ENCODE measurements around the gene CAMTA1. TPM values are rescaled to one million over a fixed set of nuclear protein-coding genes. Genes with fewer than 3 reads are reported as not detected.

CAMTA1 gene
- total RNA-seq, 6 donors from 2014 or later: 38.8 to 74.0 (median 46.1) TPM

DNA sequence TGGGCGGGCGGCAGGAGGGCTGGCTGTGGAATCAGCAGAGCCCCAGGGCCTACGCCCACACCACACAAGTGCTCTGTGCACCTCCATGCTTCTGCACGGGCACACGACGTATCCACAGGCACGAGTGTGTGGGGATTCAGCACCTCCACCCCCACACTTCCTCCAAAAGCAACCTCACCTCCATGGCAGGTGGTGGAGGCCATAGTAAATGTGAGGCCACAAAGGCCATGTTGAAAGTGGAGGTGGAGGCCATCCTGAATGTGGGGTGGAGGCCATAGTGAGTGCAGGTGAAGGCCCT, 860.4 kb downstream of the CAMTA1 start:
- peaks cover 26 to 46% (median 36%) of the 10 kb centered on the region in 4 donors for H3K4me1 ChIP-seq
- no peaks in the 10 kb centered on the region for H3K9me3 ChIP-seq
- H3K27ac ChIP-seq: peak overlapping the region in 1 of 4 donors; percentile 21
- DNase-seq (no peak), ATAC-seq (ENCODE audit: low FRiP score in 2 of 2) (no peak)
- WGBS, 2 donors: 64 to 78% methylated on average over 5 to 7 of the region's 7 CpGs
- H3K27me3 ChIP-seq: no peaks in the 10 kb centered on the region
- TF ChIP-seq, protein P1, sequence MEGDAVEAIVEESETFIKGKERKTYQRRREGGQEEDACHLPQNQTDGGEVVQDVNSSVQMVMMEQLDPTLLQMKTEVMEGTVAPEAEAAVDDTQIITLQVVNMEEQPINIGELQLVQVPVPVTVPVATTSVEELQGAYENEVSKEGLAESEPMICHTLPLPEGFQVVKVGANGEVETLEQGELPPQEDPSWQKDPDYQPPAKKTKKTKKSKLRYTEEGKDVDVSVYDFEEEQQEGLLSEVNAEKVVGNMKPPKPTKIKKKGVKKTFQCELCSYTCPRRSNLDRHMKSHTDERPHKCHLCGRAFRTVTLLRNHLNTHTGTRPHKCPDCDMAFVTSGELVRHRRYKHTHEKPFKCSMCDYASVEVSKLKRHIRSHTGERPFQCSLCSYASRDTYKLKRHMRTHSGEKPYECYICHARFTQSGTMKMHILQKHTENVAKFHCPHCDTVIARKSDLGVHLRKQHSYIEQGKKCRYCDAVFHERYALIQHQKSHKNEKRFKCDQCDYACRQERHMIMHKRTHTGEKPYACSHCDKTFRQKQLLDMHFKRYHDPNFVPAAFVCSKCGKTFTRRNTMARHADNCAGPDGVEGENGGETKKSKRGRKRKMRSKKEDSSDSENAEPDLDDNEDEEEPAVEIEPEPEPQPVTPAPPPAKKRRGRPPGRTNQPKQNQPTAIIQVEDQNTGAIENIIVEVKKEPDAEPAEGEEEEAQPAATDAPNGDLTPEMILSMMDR (IDR thresholded peaks at IDR 0.05): no peak
- TF ChIP-seq POLR2A (IDR thresholded peaks at IDR 0.05) (no peak), EP300 (IDR thresholded peaks at IDR 0.05) (no peak), POLR2AphosphoS5 (IDR thresholded peaks at IDR 0.05) (no peak)
- no peak overlapping the region for H3K4me3 ChIP-seq
- no peaks in the 10 kb centered on the region for H3K36me3 ChIP-seq

- ATAC-seq (ENCODE audit: low FRiP score in 2 of 2) (no peak), DNase-seq (no peak)
- Histone ChIP-seq H3K4me1 (peaks cover 26 to 46% (median 36%) of the 10 kb centered on the region in 4 donors), H3K27me3 (no peaks in the 10 kb centered on the region), H3K4me3 (no peak overlapping the region), H3K9me3 (no peaks in the 10 kb centered on the region), H3K36me3 (no peaks in the 10 kb centered on the region), H3K27ac (no peak overlapping the region)
- TF ChIP-seq, protein P1 (IDR thresholded peaks at IDR 0.05): no peak
- TF ChIP-seq POLR2A (IDR thresholded peaks at IDR 0.05) (no peak), EP300 (IDR thresholded peaks at IDR 0.05) (no peak), POLR2AphosphoS5 (IDR thresholded peaks at IDR 0.05) (no peak)
- WGBS, 2 donors: 91 to 97% methylated on average over 3 of the region's 3 CpGs
These were observed 860.9 kb downstream of the CAMTA1 start for GRCh38 chr1:7646164-7646563.

DNA sequence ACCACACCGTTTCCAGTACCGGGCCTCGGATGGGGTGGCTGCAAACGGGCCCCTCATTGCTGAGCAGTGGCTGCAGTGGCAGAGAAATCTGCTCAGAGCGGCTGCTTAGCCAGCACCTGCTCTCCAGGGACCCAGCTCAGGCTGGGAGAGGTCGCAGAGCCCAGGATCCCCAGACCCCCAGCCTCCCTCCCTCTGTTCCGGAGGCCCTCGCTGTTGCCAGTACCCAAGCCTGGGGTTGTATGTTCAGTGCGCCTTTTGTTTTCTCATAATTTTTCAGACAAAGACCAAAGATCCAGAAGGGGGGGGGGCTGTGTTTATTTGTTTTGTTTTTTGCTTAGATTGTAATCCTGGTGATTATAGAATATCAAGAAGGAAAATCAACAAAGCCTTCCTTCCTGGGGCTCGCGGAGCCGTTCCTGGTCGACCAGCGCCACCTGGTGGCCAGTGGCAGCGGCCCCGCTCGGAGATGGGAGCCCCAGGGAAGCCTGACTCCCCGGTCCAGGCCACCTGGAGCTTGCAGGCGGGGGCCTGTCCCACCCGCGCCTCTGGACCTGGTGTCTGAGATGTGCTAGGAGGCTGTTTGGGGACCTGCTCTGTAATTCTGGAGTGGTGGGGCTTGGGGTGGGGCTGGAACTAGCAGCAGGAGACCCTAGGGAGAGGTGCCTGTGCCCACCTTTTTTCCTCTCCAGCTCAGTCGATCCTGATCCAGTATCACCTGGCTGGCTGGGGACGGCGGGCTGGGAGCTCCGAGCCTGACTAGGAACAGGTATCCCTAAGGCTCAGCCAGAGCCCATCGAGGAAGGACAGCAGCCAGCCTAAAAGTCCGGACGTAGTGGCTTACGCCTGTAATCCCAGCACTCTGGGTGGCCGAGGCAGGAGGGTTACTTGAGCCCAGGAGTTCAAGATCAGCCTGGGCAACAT, 862.0 kb downstream of the CAMTA1 start:
- peaks cover 26 to 44% (median 36%) of the 10 kb centered on the region in 4 donors for H3K4me1 ChIP-seq
- 43 to 47% methylated on average over 16 to 30 of the region's 30 CpGs for whole genome bisulfite sequencing, 2 donors
- DNase-seq (peak; percentile 74 to 95), ATAC-seq (ENCODE audit: low FRiP score in 2 of 2) (peak in 1 of 2 donors; percentile 55)
- no peaks in the 10 kb centered on the region for H3K36me3 ChIP-seq
- H3K27ac ChIP-seq: peak overlapping the region in 1 of 4 donors; percentile 22
- no peaks in the 10 kb centered on the region for H3K27me3 ChIP-seq
- no peaks in the 10 kb centered on the region for H3K9me3 ChIP-seq
- TF ChIP-seq, protein P1 (IDR thresholded peaks at IDR 0.05): peak; percentile 86 to 97 (median 90)
- TF ChIP-seq POLR2AphosphoS5 (IDR thresholded peaks at IDR 0.05): no peak
- H3K4me3 ChIP-seq: no peak overlapping the region

GRCh38 chr1:7648761-7649384, 863.6 kb downstream of the CAMTA1 start:
- Histone ChIP-seq H3K36me3 (no peaks in the 10 kb centered on the region), H3K27me3 (no peaks in the 10 kb centered on the region), H3K27ac (peak overlapping the region; percentile 71 to 86 (median 80)), H3K4me3 (no peak overlapping the region), H3K4me1 (peaks cover 26 to 33% (median 31%) of the 10 kb centered on the region in 4 donors), H3K9me3 (no peaks in the 10 kb centered on the region)
- ATAC-seq (ENCODE audit: low FRiP score in 2 of 2): peak; percentile 38 to 79
- peak in 1 of 2 donors; percentile 93 for DNase-seq
- TF ChIP-seq POLR2AphosphoS5 (IDR thresholded peaks at IDR 0.05): peak; percentile 32 to 68
- TF ChIP-seq EP300 (IDR thresholded peaks at IDR 0.05): peak in 3 of 4 donors; percentile 53 to 90 (median 73)
- TF ChIP-seq, protein P1 (IDR thresholded peaks at IDR 0.05): no peak
- peak in 1 of 4 donors; percentile 50 for TF ChIP-seq POLR2A (IDR thresholded peaks at IDR 0.05)
- 17 to 23% methylated on average over 2 to 14 of the region's 14 CpGs for WGBS, 2 donors

Data from upper lobe of left lung (tissue), 6 donors.